Heart right ventricle (tissue), 16 donors: ENCODE results near the gene SLC39A9. TPM values are rescaled to one million over a fixed set of nuclear protein-coding genes. Genes with fewer than 3 reads are reported as not detected.
A peak's percentile ranks its signal among the peaks of the same experiment; 100 is the strongest.

Experiments used
- ATAC-seq, 8 donors: fragments of 200-7000 bp; cut with Tn5 transposase; one replicate each; pipeline ENCODE4 v1.9.1; 2020; ENCODE audit warnings: mild to moderate bottlenecking in 8 of 8, moderate library complexity in 8 of 8, moderate number of reproducible peaks in 1 of 8
- DNase-seq, 2 donors: peaks; one replicate each; pipeline ENCODE4 v3.0.0-alpha.2; 2020
- H3K27ac ChIP-seq, 10 donors: fragments of 200-600 bp; sonication (generic) in 2 of 10; one replicate each; pipeline versions ENCODE4 v1.5.0 to v1.8.0; 2020 to 2022; ENCODE audit warnings: mild to moderate bottlenecking in 3 of 10
- H3K27me3 ChIP-seq, 7 donors: fragments of 200-600 bp; one replicate each; pipeline ENCODE4 v1.8.0; 2021 to 2022; ENCODE audit warnings: mild to moderate bottlenecking in 2 of 7
- H3K36me3 ChIP-seq, 9 donors: fragments of 200-600 bp; sonication (generic) in 1 of 9; one replicate each; pipeline versions ENCODE4 v1.5.0 to v1.8.0; 2020 to 2022; ENCODE audit warnings: mild to moderate bottlenecking in 2 of 9
- H3K4me1 ChIP-seq, 9 donors: fragments of 200-600 bp; sonication (generic) in 1 of 9; one replicate each; pipeline versions ENCODE4 v1.5.0 to v1.8.0; 2020 to 2022; ENCODE audit warnings: mild to moderate bottlenecking in 4 of 9
- H3K4me3 ChIP-seq, 10 donors: fragments of 200-600 bp; sonication (generic) in 2 of 10; one replicate each; pipeline versions ENCODE4 v1.5.0 to v1.8.0; 2020 to 2022; ENCODE audit warnings: mild to moderate bottlenecking in 7 of 10, moderate library complexity in 2 of 10
- H3K9me3 ChIP-seq, 11 donors: fragments of 200-600 bp in 10 of 11; sonication (generic) in 2 of 11; one replicate each; pipeline versions ENCODE4 v1.5.0 to v1.8.0; 2013 to 2022; ENCODE audit warnings: mild to moderate bottlenecking in 2 of 11, control low read depth in 1 of 11, moderate library complexity in 1 of 11
- CTCF ChIP-seq, 9 donors: fragments of 200-600 bp; sonication (generic) in 2 of 9; IDR thresholded peaks; one replicate each; pipeline versions ENCODE4 v1.5.0 to v1.8.0; 2021 to 2022; ENCODE audit warnings: antibody characterized with exemption in 9 of 9, mild to moderate bottlenecking in 5 of 9, moderate library complexity in 1 of 9
- WGBS, 2 donors: extraction: QIAGEN DNeasy Blood & Tissue Kit; methylation state at CpG; one replicate each; pipeline ENCODE4 v1.1.7; 2013; ENCODE audit warnings: inconsistent platforms in 1 of 2; 5-methylcytosine and 5-hydroxymethylcytosine counted together
- intact Hi-C, 10 donors: fragments of 100-400 bp; cut with DNase I; formaldehyde crosslinking; loops; one replicate each; pipeline versions ENCODE4 v1.11.1 to v1.14.2; 2022
- polyA plus RNA-seq, 2 donors: library from polyadenylated mRNA; stranded (reverse); fragments of 200-250 nt; gene quantifications; one replicate each; pipeline ENCODE4 v1.2.3, GENCODE V29; 2013
- total RNA-seq, 10 donors: library from RNA; stranded (reverse); fragmentation: NEBNext Ultra II Directional in 3 of 10; extraction: Animal tissue kit (Norgen Biotek cat#: 25700) in 3 of 10; gene quantifications; one replicate each; pipeline versions ENCODE4 v1.2.1 to v1.2.4, GENCODE V29; 2021 to 2023
- donor health status: Arrhythmogenic right ventricular cardiomyopathy.
- donor health status: ischemic (EF 13 %, LVEDD 7.1; RV severe dilation, severe dysfunction).
- donor health status: healthy with polysubstance abuse.
- donor health status: DM: no; HTN: yes; CAD: no.
- donor health status: DM: no; HTN: no; CAD: no.
- donor health status: ischemic (EF 25% LVEDD 6.9; RV normal size, moderate dysfunction).
- donor health status: ischemic (EF 25% LVEDD 5.7; RV mildly dilated, moderate dysfunction).
- donor health status: healthy.
- donor health status: DM: yes; HTN: yes; CAD: no.
- donor health status: Ischemic cardiomyopathy.
- donor health status: ischemic (EF 35%, LVEDD 5.7; RV mildly dilated, moderate dysfunction).
- donor health status: nonischemic (EF 11% LVEDD 7.7; RV severe dilation, severe dysfunction).
- donor health status: DM: yes; HTN: yes; CAD: no.
- donor health status: PGD.
- donor health status: ischemic (EF 29% LVEDD 5.4; RV normal size, mild dysfunction).
- donor health status: nonischemic (EF 23%, LVEDD 6.1; RV moderate dilation, normal function).

Gene SLC39A9
- total and polyA plus RNA-seq, 12 donors: 11.1 to 28.3 (median 21.4) TPM

DNA sequence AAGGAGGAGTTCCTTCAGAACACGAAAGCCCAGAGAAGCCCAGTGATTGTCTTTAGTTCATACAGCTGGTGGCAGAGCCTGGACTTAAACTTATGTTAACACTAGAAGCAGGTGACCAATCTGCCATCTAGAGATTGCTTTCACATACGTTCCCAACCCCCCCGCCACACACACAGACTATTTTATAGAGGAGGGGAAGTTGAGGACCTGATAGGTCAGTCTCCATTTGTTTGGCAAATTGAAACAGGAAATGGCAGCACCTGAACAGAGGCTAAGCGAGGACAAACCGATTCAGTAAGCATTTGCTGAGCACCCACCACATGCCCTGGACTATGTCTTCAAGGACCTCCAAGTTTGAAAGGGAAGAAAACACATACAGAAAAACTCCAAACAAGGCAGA lies 81.2 kb downstream of the SLC39A9 start:
- no peak overlapping the region for H3K4me3 ChIP-seq

DNA sequence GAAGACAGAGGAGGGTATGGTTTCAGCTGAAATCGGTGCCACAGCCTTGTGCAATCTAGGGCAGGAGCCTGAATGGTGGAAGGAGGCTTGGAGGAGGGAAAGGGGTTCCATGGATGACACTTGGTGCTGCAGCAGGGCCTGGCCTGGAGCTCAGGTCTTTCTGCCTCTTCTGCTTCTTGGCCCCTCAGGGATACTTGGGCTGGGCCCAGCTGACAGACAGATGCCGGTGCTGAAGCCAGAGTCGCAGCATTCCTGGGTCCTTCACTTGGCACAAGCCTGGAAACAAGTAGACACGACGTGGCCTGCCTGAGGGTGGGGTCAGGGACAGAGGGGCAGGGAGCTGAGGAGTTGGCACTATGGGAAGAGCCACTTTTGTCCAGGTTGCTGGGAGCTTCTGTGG lies 81.6 kb downstream of the SLC39A9 start:
- peaks cover 0 to 17% (median 15%) of the 10 kb centered on the region in 9 donors for H3K4me1 ChIP-seq
- 70 to 88% methylated on average over 5 of the region's 5 CpGs for WGBS, 2 donors
- H3K36me3 ChIP-seq: no peaks in the 10 kb centered on the region
- intact Hi-C loops: no loop called here
- no peaks in the 10 kb centered on the region for H3K9me3 ChIP-seq
- no peak overlapping the region for H3K4me3 ChIP-seq
- no peak for TF ChIP-seq CTCF (IDR thresholded peaks at IDR 0.05)
- peaks cover 5 to 38% (median 19%) of the 10 kb centered on the region in 7 donors for H3K27me3 ChIP-seq
- DNase-seq (no peak), ATAC-seq (no peak)
- no peak overlapping the region for H3K27ac ChIP-seq

More for the DNA sequence above, 81.2 kb downstream of the SLC39A9 start:
- Histone ChIP-seq H3K27ac (no peak overlapping the region), H3K27me3 (peaks cover under 1 to 34% (median 15%) of the 10 kb centered on the region in 7 donors), H3K9me3 (no peaks in the 10 kb centered on the region), H3K4me1 (peaks cover 0 to 12% (median 12%) of the 10 kb centered on the region in 9 donors), H3K36me3 (no peaks in the 10 kb centered on the region)
- TF ChIP-seq CTCF (IDR thresholded peaks at IDR 0.05): no peak
- ATAC-seq (no peak), DNase-seq (no peak)
- intact Hi-C loops: no loop called here
- 82 to 87% methylated on average over 5 of the region's 5 CpGs for WGBS, 2 donors

DNA sequence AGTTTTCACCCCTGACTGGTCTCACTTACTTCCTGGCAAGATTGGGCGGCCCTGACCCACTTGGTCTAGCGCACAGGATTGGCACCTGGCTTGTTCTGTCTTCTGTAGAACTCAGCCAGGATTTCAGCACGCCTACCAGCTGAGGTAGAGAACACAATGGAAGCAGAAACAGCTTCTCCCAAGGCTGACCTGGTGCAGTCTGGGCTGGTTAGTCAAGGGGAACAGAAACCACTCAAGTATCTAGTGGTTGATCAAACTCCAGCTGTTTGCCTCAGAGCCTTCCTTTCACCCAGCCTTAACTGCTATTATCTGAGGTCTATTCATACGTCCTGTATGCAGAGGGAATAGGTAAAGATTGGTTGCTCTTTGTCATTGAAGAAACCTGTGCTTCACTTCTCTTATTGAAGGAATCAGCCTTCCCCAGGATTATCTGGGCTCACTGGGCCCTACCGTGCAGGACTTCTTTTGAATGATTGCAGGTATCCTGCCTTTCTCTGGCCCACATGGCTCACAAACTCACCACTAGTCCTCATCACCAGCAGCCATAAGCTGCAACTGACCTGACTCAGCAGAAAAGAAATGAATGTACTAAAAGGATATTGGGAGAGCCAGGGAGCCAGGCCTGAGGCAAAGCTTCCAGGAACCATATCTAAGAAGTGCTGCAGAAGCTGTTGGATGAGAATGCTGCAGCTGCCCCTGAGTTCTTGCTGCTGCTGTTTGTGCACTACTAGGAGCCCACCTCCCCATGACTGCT lies 83.5 kb downstream of the SLC39A9 start:
- peaks cover 9 to 56% (median 36%) of the 10 kb centered on the region in 7 donors for H3K27me3 ChIP-seq
- no peak overlapping the region for H3K27ac ChIP-seq
- peaks cover 0 to 20% (median 15%) of the 10 kb centered on the region in 9 donors for H3K4me1 ChIP-seq
- no peaks in the 10 kb centered on the region for H3K9me3 ChIP-seq
- WGBS, 2 donors: 85 to 86% methylated on average over 5 of the region's 5 CpGs
- DNase-seq: no peak
- H3K4me3 ChIP-seq: no peak overlapping the region
- no peak for TF ChIP-seq CTCF (IDR thresholded peaks at IDR 0.05)
- intact Hi-C loops: no loop called here
- H3K36me3 ChIP-seq: no peaks in the 10 kb centered on the region
- no peak for ATAC-seq

DNA sequence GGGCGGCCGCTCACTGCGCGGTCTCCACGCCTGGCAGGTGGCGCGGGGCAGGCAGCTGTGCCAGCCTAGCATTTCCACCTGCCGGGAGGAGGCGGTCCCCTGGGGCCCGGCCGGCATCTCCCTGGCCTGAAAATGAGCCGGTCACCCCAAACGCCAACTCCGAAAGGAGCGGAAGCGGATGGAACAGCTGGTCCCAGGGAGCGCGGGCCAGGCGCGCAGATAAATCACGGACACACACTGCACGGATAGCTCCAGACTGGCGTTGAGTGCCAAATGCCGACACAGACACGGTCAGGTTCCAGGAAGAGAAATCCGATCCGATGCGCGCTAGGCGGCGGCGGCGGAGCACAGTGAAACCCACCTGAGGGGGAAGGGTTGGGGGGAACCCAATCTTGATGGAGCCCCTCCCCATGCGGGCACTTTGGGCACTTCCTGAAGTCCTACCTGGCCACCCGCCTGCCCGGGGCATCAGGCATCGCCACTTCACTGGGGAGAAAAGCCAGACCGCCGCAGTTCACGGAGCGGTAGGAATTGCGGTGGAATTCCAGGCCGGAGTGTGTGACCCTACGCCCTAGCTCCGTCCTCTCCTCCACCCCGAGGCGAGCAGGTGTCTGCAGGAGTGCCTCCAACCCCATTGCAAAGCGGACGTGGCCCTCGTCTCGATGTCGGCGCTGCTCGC lies 85.4 kb downstream of the SLC39A9 start:
- Histone ChIP-seq H3K4me3 (peak overlapping the region; percentile 12 to 50 (median 47)), H3K27ac (no peak overlapping the region), H3K9me3 (no peaks in the 10 kb centered on the region), H3K27me3 (peaks cover 9 to 66% (median 38%) of the 10 kb centered on the region in 7 donors), H3K4me1 (peaks cover 0 to 20% (median 15%) of the 10 kb centered on the region in 9 donors), H3K36me3 (no peaks in the 10 kb centered on the region)
- intact Hi-C loops: no loop called here
- peak; percentile 21 to 80 (median 64) for ATAC-seq
- DNase-seq: peak in 1 of 2 donors; percentile 28
- no peak for TF ChIP-seq CTCF (IDR thresholded peaks at IDR 0.05)
- 3 to 5% methylated on average over 53 to 54 of the region's 54 CpGs for WGBS, 2 donors
